NCI-H526 treated with DMSO at 0.1 percent for 48 hours (cell line): ENCODE data around the gene DHRS4L2.

Experiments used
- DNase-seq: peaks from one replicate; lab custom pipeline; 2025; lab: John Stamatoyannopoulos, UW

DHRS4L2 gene

GRCh38 chr14:24053548-24054323, 65.0 kb downstream of the DHRS4L2 start:
- no peak for DNase-seq

- no peak for DNase-seq
Observed at GRCh38 chr14:24054324-24054641, 65.6 kb downstream of the DHRS4L2 start.

- no peak for DNase-seq
Observed at GRCh38 chr14:24054646-24055045, 65.9 kb downstream of the DHRS4L2 start.
